GM12878 (cell line): ENCODE results near the gene HLA-DQB1. TPM values are rescaled to one million over a fixed set of nuclear protein-coding genes. Genes with fewer than 3 reads are reported as not detected.

Experiments used
- ATAC-seq: fragments of 200-7000 bp; cut with Tn5 transposase; 3 replicates; pipeline ENCODE4 v1.9.1; 2020; ENCODE audit warnings: mild to moderate bottlenecking, moderate library complexity
- BruUV-seq: library from RNA; stranded (reverse); fragments of 400-500 nt; replicated peaks from 2 replicates; lab custom pipeline; 2021; lab: Mats Ljungman, UMichigan
- CTCF ChIA-PET: fragments of 300-600 bp; sonication (Branson Sonifier 250); formaldehyde crosslinking; extraction: SDS; loops from one replicate; lab custom pipeline; 2021; ENCODE audit warnings: inconsistent platforms; lab: Yijun Ruan, JAX
- POLR2A ChIA-PET: fragments of 350-600 bp; formaldehyde crosslinking; extraction: SDS; loops from one replicate; lab custom pipeline; 2021; ENCODE audit warnings: inconsistent platforms; lab: Charles Lee
- RAD21 ChIA-PET: fragments of 300-600 bp; sonication (Branson Sonifier 250); formaldehyde crosslinking; loops from one replicate; lab custom pipeline; 2023; ENCODE audit warnings: antibody characterized with exemption; ENCODE audit not compliant: unreplicated experiment; lab: Charles Lee
- SMC1A ChIA-PET: fragments of 300-600 bp; sonication (Branson Sonifier 250); formaldehyde crosslinking; loops from one replicate; lab custom pipeline; 2023; ENCODE audit not compliant: unreplicated experiment, uncharacterized antibody; lab: Charles Lee
- DNase-seq: peaks from one replicate; pipeline ENCODE4 v3.0.0-alpha.2; 2011; ENCODE audit warnings: low read depth, low spot score
- FAIRE-seq: peaks from 3 replicates; lab custom pipeline; 2011; peaks lifted over from hg19 to GRCh38; lab: Jason Lieb, UNC
- H2AFZ ChIP-seq: 2 replicates; pipeline ENCODE4 v1.6.0; 2011; ENCODE audit warnings: low read depth, low read length, control low read depth; ENCODE audit not compliant: control insufficient read depth
- H3K27ac ChIP-seq: 2 replicates; pipeline ENCODE4 v1.5.1; 2011; ENCODE audit warnings: control low read depth; ENCODE audit not compliant: control insufficient read depth, insufficient read depth
- H3K27me3 ChIP-seq, 2 experiments: replicated peaks in 1 of 2; 2 replicates each; pipeline versions ENCODE4 v1.6.0 to v1.6.1; 2011; ENCODE audit warnings: low read length in 1 of 2; ENCODE audit not compliant: control insufficient read depth in 2 of 2, insufficient read depth in 2 of 2
- H3K36me3 ChIP-seq, 2 experiments: 2 replicates each; pipeline ENCODE4 v1.5.1; 2011; ENCODE audit warnings: low read length in 1 of 2; ENCODE audit not compliant: control insufficient read depth in 2 of 2, insufficient read depth in 2 of 2
- H3K4me1 ChIP-seq: 2 replicates; pipeline ENCODE4 v1.6.1; 2011; ENCODE audit warnings: mild to moderate bottlenecking, low read length, moderate library complexity, mixed read lengths; ENCODE audit not compliant: control insufficient read depth, insufficient read depth
- H3K4me2 ChIP-seq: 2 replicates; pipeline ENCODE4 v1.6.0; 2011; ENCODE audit warnings: control low read depth; ENCODE audit not compliant: control insufficient read depth, insufficient read depth
- H3K4me3 ChIP-seq: fragments of 200-600 bp; sonication (generic); 2 replicates; pipeline ENCODE4 v1.5.1; 2016
- H3K79me2 ChIP-seq: 2 replicates; pipeline ENCODE4 v1.6.0; 2011; ENCODE audit warnings: low read length; ENCODE audit not compliant: control insufficient read depth, insufficient read depth
- H3K9ac ChIP-seq: 2 replicates; pipeline ENCODE4 v1.8.0; 2011; ENCODE audit warnings: low read length, control low read depth, mixed read lengths; ENCODE audit not compliant: control insufficient read depth, insufficient read depth
- H3K9me3 ChIP-seq: replicated peaks from 3 replicates; pipeline ENCODE4 v1.5.1; 2011; ENCODE audit warnings: mild to moderate bottlenecking, low read length; ENCODE audit not compliant: control insufficient read depth, insufficient read depth
- H4K20me1 ChIP-seq: 2 replicates; pipeline ENCODE4 v1.6.0; 2011; ENCODE audit not compliant: control insufficient read depth, insufficient read depth
- BMI1 ChIP-seq: fragments of 450-650 bp; IDR thresholded peaks from 2 replicates; pipeline ENCODE4 v1.6.1; 2016; ENCODE audit warnings: mild to moderate bottlenecking, moderate library complexity, borderline replicate concordance
- CBX5 ChIP-seq: sonication (generic); IDR thresholded peaks from 2 replicates; pipeline ENCODE4 v1.6.1; 2016; ENCODE audit warnings: low read depth, moderate library complexity, mild to moderate bottlenecking, inconsistent platforms
- DPF2 ChIP-seq: fragments of 450-650 bp; IDR thresholded peaks from 2 replicates; pipeline ENCODE4 v1.6.1; 2017; ENCODE audit warnings: mild to moderate bottlenecking
- GABPA ChIP-seq: IDR thresholded peaks from 2 replicates; pipeline ENCODE4 v1.6.1; 2014; ENCODE audit warnings: antibody characterized with exemption, low read depth, mild to moderate bottlenecking, inconsistent platforms
- MYC ChIP-seq: IDR thresholded peaks from 2 replicates; pipeline ENCODE4 v1.6.1; 2011; ENCODE audit warnings: mild to moderate bottlenecking, low read length, moderate library complexity, inconsistent platforms; ENCODE audit not compliant: insufficient read depth, insufficient replicate concordance, insufficient read length, severe bottlenecking
- PAX8 ChIP-seq: fragments of 450-650 bp; IDR thresholded peaks from 2 replicates; pipeline ENCODE4 v1.6.1; 2017; ENCODE audit warnings: mild to moderate bottlenecking, moderate library complexity
- RUNX3 ChIP-seq: IDR thresholded peaks from 2 replicates; pipeline ENCODE4 v1.6.1; 2012; ENCODE audit warnings: low read length, inconsistent platforms
- SMAD5 ChIP-seq: IDR thresholded peaks from 2 replicates; pipeline ENCODE4 v1.6.1; 2016; ENCODE audit warnings: antibody characterized with exemption, low read depth
- TARDBP ChIP-seq: IDR thresholded peaks from 2 replicates; pipeline ENCODE4 v1.6.1; 2016; ENCODE audit warnings: borderline replicate concordance
- TCF3 ChIP-seq: IDR thresholded peaks from 2 replicates; pipeline ENCODE4 v1.6.1; 2012; ENCODE audit warnings: low read depth, mild to moderate bottlenecking, low read length, borderline replicate concordance; ENCODE audit not compliant: insufficient read depth
- ZBED1 ChIP-seq: IDR thresholded peaks from 2 replicates; pipeline ENCODE4 v1.6.1; 2016; ENCODE audit warnings: borderline replicate concordance
- ZBTB4 ChIP-seq: fragments of 450-650 bp; formaldehyde crosslinking; IDR thresholded peaks from 2 replicates; pipeline ENCODE4 v1.4.0; 2022; ENCODE audit warnings: mild to moderate bottlenecking, moderate library complexity
- ZNF207 ChIP-seq: fragments of 450-650 bp; IDR thresholded peaks from 2 replicates; pipeline ENCODE4 v1.6.1; 2014; ENCODE audit warnings: antibody characterized with exemption, mild to moderate bottlenecking, borderline replicate concordance
- ZNF592 ChIP-seq: fragments of 450-650 bp; IDR thresholded peaks from 2 replicates; pipeline ENCODE4 v1.6.1; 2017; ENCODE audit warnings: mild to moderate bottlenecking, moderate library complexity
- WGBS: methylation state at CpG from one replicate; pipeline ENCODE4 v1.1.6; 2016; ENCODE audit warnings: low lambda C conversion rate; ENCODE audit not compliant: insufficient replicate concordance, insufficient coverage; ENCODE audit errors: missing lambda C conversion rate; 5-methylcytosine and 5-hydroxymethylcytosine counted together
- in situ Hi-C: fragments of 300-500 bp; cut with MboI; formaldehyde crosslinking; loops from 9 replicates; pipeline ENCODE4 v1.14.3; 2018; ENCODE audit warnings: mixed read lengths
- intact Hi-C: fragments of 100-400 bp; cut with micrococcal nuclease; formaldehyde crosslinking; loops from one replicate; pipeline ENCODE4 v1.14.2; 2022; ENCODE audit not compliant: unreplicated experiment
- polyA plus RNA-seq, 11 experiments: library from polyadenylated mRNA; depleted of rRNA in 4 of 11; unstranded in 6 of 11; stranded (reverse) in 5 of 11; fragments of >200 nt; fragmentation: Nextera tagmentation in 4 of 11; fragmentation: Illumina TruSeq in 1 of 11; extraction: Ambion mirVana in 4 of 11; extraction: Trizol in 1 of 11; gene quantifications; 1 replicate in 1 of 11; 2 replicates in 10 of 11; pipeline versions ENCODE4 v1.2.1 to v1.2.3, GENCODE V29; 2011 to 2016; ENCODE audit warnings: inconsistent platforms in 2 of 11, missing spikeins in 2 of 11, low read depth in 1 of 11
- total RNA-seq, 4 experiments: library from RNA; depleted of rRNA in 3 of 4; stranded (reverse); fragments of >200 nt in 3 of 4; fragmentation: Illumina TruSeq in 1 of 4; extraction: Trizol in 1 of 4; gene quantifications; 2 replicates each; pipeline versions ENCODE4 v1.2.1 to v1.2.3, GENCODE V29; 2013 to 2021
- TF ChIP-seq, protein P1 (sequence below): fragments of 450-650 bp; IDR thresholded peaks from 2 replicates; pipeline ENCODE4 v1.6.1; 2014; ENCODE audit warnings: mild to moderate bottlenecking

HLA-DQB1 gene
- total and polyA plus RNA-seq, 10 of the 15 experiments (the other 5 are each of a cell fraction or from before 2014, with no cell fraction given) = 38.1 to 403 (median 91.4) TPM

GRCh38 chr6:32615885-32616532 is 50.4 kb downstream of the HLA-DQB1 start:
- intact Hi-C loops (no loop called here), in situ Hi-C loops (loop anchor here (10.0 to 25.0 kb wide), 2 partner anchors 329 to 1054 kb away; partner anchors contain the start of genes HLA-DMB and LTA)
- no peak overlapping the region for H2AFZ ChIP-seq
- no peak overlapping the region for H3K27ac ChIP-seq
- no peak overlapping the region for H3K4me3 ChIP-seq
- H4K20me1 ChIP-seq = no peaks in the 10 kb centered on the region
- DNase-seq (no peak), ATAC-seq (no peak), FAIRE-seq (no peak)
- no peaks in the 10 kb centered on the region for H3K36me3 ChIP-seq
- ChIA-PET SMC1A (interaction anchor here (0.8 to 1.4 kb wide), 2 partner anchors 16 to 20 kb away, joined by 3 to 10 read pairs; no protein-coding TSS in a partner anchor), CTCF (interaction anchor here (0.8 to 1.9 kb wide), 3 partner anchors 10 to 25 kb away, joined by 3 to 5 read pairs (median 4); no protein-coding TSS in a partner anchor), RAD21 (no interaction called here), POLR2A (interaction anchor here (0.7 to 3.0 kb wide), 6 partner anchors 7 to 53 kb away, joined by 3 to 9 read pairs (median 3); partner anchors contain the start of genes HLA-DQA1 and HLA-DQB1)
- H3K27me3 ChIP-seq = no peaks in the 10 kb centered on the region
- H3K4me2 ChIP-seq = no peak overlapping the region
- no peak overlapping the region for H3K9ac ChIP-seq
- H3K4me1 ChIP-seq = peaks cover 6% of the 10 kb centered on the region
- 33% methylated on average over 3 of the region's 3 CpGs for WGBS
- peaks cover 9% of the 10 kb centered on the region for H3K9me3 ChIP-seq
- no TSS peak for BruUV-seq
- H3K79me2 ChIP-seq = no peaks in the 10 kb centered on the region
- TF ChIP-seq ZBED1 = no peak
- TF ChIP-seq, protein P1, sequence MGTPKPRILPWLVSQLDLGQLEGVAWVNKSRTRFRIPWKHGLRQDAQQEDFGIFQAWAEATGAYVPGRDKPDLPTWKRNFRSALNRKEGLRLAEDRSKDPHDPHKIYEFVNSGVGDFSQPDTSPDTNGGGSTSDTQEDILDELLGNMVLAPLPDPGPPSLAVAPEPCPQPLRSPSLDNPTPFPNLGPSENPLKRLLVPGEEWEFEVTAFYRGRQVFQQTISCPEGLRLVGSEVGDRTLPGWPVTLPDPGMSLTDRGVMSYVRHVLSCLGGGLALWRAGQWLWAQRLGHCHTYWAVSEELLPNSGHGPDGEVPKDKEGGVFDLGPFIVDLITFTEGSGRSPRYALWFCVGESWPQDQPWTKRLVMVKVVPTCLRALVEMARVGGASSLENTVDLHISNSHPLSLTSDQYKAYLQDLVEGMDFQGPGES = no peak
- no peak for TF ChIP-seq DPF2
- TF ChIP-seq TCF3 = no peak
- TF ChIP-seq CBX5 = no peak
- TF ChIP-seq ZNF592 = no peak
- no peak for TF ChIP-seq RUNX3
- no peak for TF ChIP-seq PAX8
- no peak for TF ChIP-seq SMAD5
- no peak for TF ChIP-seq TARDBP
- no peak for TF ChIP-seq ZBTB4
- no peak for TF ChIP-seq MYC
- no peak for TF ChIP-seq BMI1
- TF ChIP-seq ZNF207 = no peak
- TF ChIP-seq GABPA = no peak
